ENCODE data around the gene KRTAP10-6.
"Not testable (repeated sequence)": the region's sequence is repeated elsewhere in the genome, so short reads cannot be mapped to it uniquely, and the experiment has no call there.

KRTAP10-6 gene

GRCh38 chr21:44576025-44576420 lies 16.3 kb downstream of the KRTAP10-6 start:
- DNase-seq, result no peak

DNA sequence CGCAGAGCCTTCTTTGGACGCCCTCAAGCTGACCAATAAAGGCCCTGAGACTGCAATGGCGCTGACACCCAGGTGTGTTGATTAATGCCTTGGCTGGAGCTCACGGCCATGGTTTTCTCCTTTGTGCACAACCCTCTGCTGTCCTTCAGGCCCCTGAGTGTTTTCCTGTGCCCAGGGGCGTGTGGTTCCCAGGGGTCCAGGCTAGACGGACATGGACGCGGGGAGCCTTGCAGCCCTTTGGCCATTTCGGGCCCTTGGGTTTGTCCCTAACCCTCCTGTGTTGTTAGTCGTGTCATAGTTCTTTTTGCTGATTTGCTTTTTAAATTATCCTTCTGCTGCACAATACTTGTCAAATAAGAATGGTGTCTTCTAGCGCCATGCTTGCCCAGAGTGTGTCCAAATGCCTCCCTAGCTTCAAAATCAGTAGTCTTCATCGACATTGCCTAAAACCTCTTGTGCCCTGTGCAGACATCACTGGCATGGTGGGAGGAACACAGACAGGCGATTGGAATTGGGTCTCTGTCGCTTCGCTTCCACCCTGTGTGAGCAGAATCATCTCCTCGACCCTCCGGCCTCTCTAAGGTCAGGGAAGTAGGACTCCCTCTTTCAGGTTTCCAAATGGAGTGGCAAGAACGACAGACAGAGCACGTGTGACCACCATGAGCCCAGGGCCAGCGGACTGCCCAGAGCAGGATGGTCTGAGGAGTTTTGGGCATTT lies 16.8 kb downstream of the KRTAP10-6 start:
- no peak for DNase-seq

DNA sequence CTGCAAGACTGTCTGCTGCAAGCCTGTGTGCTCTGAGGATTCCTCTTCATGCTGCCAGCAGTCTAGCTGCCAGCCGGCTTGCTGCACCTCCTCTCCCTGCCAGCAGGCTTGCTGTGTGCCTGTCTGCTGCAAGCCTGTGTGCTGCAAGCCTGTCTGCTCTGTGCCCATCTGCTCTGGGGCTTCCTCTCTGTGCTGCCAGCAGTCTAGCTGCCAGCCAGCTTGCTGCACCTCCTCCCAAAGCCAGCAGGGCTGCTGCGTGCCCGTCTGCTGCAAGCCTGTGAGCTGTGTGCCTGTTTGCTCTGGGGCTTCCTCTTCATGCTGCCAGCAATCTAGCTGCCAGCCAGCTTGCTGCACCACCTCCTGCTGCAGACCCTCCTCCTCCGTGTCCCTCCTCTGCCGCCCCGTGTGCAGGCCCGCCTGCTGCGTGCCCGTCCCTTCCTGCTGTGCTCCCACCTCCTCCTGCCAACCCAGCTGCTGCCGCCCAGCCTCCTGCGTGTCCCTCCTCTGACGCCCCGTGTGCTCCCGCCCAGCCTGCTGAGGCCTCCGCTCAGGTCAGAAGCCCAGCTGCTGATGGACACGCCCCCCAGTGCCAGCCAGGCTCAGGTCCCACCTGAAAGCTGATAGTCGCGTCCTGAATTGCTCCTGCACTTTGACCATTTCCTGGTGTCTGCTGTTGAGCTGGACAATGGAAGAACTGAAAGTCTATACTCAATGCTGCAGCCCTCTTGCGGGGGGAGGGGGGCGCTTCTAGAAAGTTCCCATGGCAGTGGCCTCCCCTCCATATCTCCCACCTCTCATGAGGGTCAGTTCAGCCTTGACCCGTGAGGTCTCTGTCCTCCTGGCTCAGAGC lies 17.6 kb downstream of the KRTAP10-6 start:
- DNase-seq, result no peak

DNA sequence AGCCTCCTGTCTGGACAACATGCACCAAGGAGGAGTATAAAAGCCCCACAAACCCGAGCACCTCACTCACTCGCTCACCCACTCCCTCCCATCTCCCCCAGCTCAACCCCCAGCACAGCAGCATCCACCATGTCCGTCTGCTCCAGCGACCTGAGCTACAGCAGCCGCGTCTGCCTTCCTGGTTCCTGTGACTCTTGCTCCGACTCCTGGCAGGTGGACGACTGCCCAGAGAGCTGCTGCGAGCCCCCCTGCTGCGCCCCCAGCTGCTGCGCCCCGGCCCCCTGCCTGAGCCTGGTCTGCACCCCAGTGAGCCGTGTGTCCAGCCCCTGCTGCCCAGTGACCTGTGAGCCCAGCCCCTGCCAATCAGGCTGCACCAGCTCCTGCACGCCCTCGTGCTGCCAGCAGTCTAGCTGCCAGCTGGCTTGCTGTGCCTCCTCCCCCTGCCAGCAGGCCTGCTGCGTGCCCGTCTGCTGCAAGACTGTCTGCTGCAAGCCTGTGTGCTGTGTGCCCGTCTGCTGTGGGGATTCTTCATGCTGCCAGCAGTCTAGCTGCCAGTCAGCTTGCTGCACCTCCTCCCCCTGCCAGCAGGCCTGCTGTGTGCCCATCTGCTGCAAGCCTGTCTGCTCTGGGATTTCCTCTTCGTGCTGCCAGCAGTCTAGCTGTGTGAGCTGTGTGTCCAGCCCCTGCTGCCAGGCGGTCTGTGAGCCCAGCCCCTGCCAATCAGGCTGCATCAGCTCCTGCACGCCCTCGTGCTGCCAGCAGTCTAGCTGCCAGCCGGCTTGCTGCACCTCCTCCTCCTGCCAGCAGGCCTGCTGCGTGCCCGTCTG lies 18.5 kb downstream of the KRTAP10-6 start, which contains the start of gene KRTAP10-4:
TSS of gene KRTAP10-4 (plus strand) at position 100 of the 827 bp plus-strand sequence. CDS start at position 130, 30 bp downstream.
- not testable (repeated sequence) for DNase-seq

- DNase-seq, result no peak
These were observed 19.2 kb downstream of the KRTAP10-6 start for GRCh38 chr21:44572959-44573583.

GRCh38 chr21:44571844-44572782 lies 20.2 kb downstream of the KRTAP10-6 start:
- peak; percentile 42 for DNase-seq

GRCh38 chr21:44571296-44571695 lies 21.0 kb downstream of the KRTAP10-6 start:
- no peak for DNase-seq

DNA sequence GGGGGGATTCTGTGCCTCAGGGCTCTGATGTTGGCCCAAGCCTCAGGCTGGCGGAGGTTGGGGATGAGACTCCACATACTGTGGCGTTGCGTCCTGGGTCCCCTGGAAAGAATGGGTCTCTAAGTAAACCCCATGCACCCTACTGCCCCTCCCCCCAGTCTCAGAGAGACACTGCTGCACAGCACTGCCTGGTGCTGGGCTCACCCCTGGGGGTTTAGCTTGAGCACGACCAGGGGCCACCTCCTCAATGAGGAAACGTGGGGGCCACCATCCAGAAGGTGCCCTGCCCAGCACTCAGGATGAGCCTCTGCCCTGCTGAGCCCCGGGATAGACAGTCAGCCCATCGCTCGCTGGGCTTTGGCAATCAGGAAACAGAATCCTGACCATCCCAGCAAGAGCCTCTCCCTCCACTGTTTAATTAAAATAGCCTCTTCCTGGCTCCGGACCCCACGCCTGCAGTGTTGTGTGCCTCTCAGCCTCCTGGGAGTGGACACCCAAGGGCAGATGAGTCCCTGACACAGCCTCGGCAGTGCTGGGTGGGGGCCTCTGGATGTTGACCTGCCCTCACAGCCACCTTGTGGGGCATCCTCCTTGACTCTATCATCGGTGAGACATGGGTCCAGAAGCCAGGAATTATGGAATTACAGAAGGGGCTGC lies 22.3 kb downstream of the KRTAP10-6 start:
- peak; percentile 36 for DNase-seq

GRCh38 chr21:44568667-44569556 lies 23.4 kb downstream of the KRTAP10-6 start:
- DNase-seq, result no peak

GRCh38 chr21:44568261-44568660 lies 24.0 kb downstream of the KRTAP10-6 start:
- no peak for DNase-seq

DNA sequence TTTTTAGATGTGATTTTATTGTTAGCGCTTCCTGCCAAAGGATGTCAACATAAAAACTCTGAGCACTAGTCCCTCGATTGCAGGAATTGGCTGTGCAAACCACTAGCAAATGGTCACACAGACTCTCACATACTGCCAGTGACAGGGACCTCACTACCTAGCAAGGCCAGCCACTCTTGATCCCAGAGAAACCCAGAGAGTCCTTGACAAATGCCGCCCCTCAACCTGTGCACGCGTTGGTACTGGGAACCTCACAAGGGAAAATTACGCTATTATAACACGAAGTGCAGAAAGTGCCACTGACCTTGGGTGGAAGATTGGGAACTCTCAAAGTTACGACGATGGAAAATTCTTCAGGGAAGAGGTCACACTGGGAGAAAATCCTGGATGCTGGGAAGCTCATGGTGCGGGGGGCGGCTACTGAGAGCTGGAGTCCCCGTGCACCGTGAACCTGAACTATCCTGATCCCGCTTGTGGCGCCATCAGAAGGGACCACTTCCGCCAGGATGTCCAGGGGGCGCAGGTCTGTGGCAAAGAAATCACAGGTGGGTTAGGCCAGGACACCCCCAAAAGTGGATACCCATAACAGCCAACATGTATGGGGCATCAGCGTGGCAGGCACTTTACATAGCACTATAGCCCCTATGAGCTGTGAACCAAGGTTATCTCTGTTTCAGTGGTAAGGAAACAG lies 24.7 kb downstream of the KRTAP10-6 start:
- DNase-seq, result no peak

DNA sequence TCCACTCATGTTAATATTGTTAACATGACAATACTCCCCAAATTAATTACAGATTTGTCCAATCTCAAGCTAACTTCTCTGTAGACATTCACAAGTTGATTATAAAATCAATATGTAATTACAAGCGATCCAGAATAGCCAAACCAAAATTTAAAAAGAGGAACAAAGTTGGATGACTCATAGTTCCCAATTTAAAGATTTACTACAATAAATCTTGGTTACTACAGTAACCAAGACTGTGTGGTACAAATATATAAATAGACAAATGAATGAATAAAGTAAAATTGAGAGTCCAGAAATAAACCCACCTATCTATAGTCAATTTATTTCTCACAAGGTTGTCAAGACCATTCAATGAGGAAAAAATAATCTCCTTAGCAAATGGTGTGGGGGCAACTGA lies 25.9 kb downstream of the KRTAP10-6 start:
- no peak for DNase-seq

DNA sequence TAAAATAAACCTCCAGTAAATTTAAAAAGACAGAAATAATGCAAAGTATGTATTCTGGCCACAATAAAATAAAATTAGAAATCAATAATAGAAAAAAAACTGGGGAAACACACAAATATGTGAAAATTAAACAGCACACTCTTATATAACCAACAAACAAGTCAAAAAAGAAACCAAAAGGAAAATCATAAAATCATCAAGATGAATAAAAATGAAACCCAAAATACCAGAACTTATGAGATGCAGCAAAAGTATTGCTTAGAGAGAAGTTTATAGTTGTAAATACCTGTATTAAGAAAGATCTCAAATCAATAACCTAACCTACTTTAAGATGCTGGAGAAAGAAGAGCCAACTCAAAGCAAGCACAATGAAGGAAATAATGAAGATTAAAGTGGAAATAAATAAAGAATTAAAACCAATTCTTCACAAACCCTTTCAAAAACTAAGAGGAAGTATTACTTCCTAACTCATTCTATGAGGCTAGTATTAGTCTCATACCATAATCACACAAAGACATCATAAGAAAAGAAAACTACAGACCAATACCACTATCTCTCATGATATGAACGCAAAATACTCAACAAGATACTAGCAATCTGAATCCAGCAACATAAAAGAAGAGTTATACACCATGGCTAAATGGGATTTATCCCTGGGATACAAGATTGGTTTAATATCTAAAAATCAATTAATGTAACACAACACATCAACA lies 27.3 kb downstream of the KRTAP10-6 start:
- DNase-seq, result no peak

GRCh38 chr21:44564099-44564498 lies 28.2 kb downstream of the KRTAP10-6 start:
- no peak for DNase-seq

GRCh38 chr21:44558695-44559094 lies 33.6 kb downstream of the KRTAP10-6 start, which contains the start of gene KRTAP10-3:
KRTAP10-3 (minus strand) TSS chr21:44558795; CDS start chr21:44558715, 80 bp downstream.
- no peak for DNase-seq

DNA sequence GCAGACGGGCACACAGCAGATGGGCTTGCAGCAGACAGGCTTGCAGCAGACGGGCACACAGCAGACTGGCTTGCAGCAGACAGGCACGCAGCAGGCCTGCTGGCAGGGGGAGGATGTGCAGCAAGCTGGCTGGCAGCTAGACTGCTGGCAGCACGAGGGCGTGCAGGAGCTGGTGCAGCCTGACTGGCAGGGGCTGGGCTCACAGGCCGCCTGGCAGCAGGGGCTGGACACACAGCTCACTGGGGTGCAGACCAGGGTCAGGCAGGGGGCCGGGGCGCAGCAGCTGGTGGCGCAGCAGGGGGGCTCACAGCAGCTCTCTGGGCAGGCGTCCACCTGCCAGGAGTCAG lies 34.0 kb downstream of the KRTAP10-6 start:
- not testable (repeated sequence) for DNase-seq

GRCh38 chr21:44557491-44558328 lies 34.6 kb downstream of the KRTAP10-6 start:
- DNase-seq, result no peak

- no peak for DNase-seq
These were observed 35.4 kb downstream of the KRTAP10-6 start for GRCh38 chr21:44556879-44557278.

All from activated CD8-positive, alpha-beta memory T cell treated with anti-CD3 and anti-CD28 coated beads, Interleukin-2, amount 50 U/mL, for 48 hours (primary cell).